ENCODE measurements around the gene ERGIC2.

GRCh38 chr12:29322157-29322556, 58.8 kb downstream of the ERGIC2 start:
- TF ChIP-seq ZNF274 (IDR thresholded peaks at IDR 0.05; ENCODE audit: low read depth, low read length) (no peak), YY1 (IDR thresholded peaks at IDR 0.05; ENCODE audit: insufficient read depth, insufficient read length) (no peak)

All from NT2/D1 (cell line).